Body of pancreas (tissue), 4 donors: ENCODE measurements around the gene GAP43. TPM values are rescaled to one million over a fixed set of nuclear protein-coding genes. Genes with fewer than 3 reads are reported as not detected.

Experiments used
- ATAC-seq: fragments of 150-250 bp; one replicate; pipeline ENCODE4 v1.9.1; 2016
- DNase-seq, 4 donors: peaks; one replicate each; pipeline ENCODE4 v3.0.0-alpha.2; 2019
- H3K27ac ChIP-seq, 4 donors: fragments of 200-600 bp; sonication (generic); 1 replicate in 3 of 4; 2 replicates in 1 of 4; pipeline versions ENCODE4 v1.5.1 to v1.6.1; 2016 to 2019; ENCODE audit warnings: mild to moderate bottlenecking in 1 of 4, mixed read lengths in 1 of 4, moderate library complexity in 1 of 4
- H3K27me3 ChIP-seq, 2 donors: fragments of 200-600 bp; sonication (generic); one replicate each; pipeline ENCODE4 v1.6.0; 2016; ENCODE audit warnings: mild to moderate bottlenecking in 1 of 2
- H3K36me3 ChIP-seq, 2 donors: fragments of 200-600 bp; sonication (generic); replicated peaks in 1 of 2; 2 replicates each; pipeline ENCODE4 v1.5.1; 2016; ENCODE audit warnings: low read depth in 2 of 2; ENCODE audit not compliant: insufficient read depth in 1 of 2
- H3K4me1 ChIP-seq: fragments of 200-600 bp; sonication (generic); one replicate; pipeline ENCODE4 v1.6.0; 2016
- H3K4me3 ChIP-seq, 2 donors: fragments of 200-600 bp; sonication (generic); 1 replicate in 1 of 2; 2 replicates in 1 of 2; pipeline ENCODE4 v1.5.1; 2016 to 2019
- H3K9me3 ChIP-seq, 3 donors: fragments of 200-600 bp; sonication (generic); 1 replicate in 2 of 3; 2 replicates in 1 of 3; pipeline ENCODE4 v1.5.1; 2016
- POLR2A ChIP-seq, 3 donors: fragments of 450-650 bp; IDR thresholded peaks; one replicate each; pipeline ENCODE4 v1.6.1; 2016; ENCODE audit warnings: antibody characterized with exemption in 3 of 3, mild to moderate bottlenecking in 2 of 3
- WGBS, 2 donors: methylation state at CpG; one replicate each; pipeline ENCODE4 v1.1.5; 2017; 5-methylcytosine and 5-hydroxymethylcytosine counted together
- intact Hi-C: fragments of 100-400 bp; cut with DNase I; formaldehyde crosslinking; loops from one replicate; pipeline ENCODE4 v1.15.1; 2023
- total RNA-seq, 2 donors: library from RNA; depleted of rRNA; stranded (reverse); fragments of >200 nt; gene quantifications; one replicate each; pipeline ENCODE4 v1.1.0, GENCODE V29; 2016
- TF ChIP-seq, protein P1 (sequence below), 7 experiments: fragments of 450-650 bp in 4 of 7; fragments of 200-600 bp in 3 of 7; sonication (generic) in 3 of 7; IDR thresholded peaks; one replicate each; pipeline ENCODE4 v1.5.1; 2016 to 2019; ENCODE audit warnings: antibody characterized with exemption in 7 of 7

The GAP43 gene
- total RNA-seq, 2 donors from 2014 or later = 0.26 TPM; not detected in 1

DNA sequence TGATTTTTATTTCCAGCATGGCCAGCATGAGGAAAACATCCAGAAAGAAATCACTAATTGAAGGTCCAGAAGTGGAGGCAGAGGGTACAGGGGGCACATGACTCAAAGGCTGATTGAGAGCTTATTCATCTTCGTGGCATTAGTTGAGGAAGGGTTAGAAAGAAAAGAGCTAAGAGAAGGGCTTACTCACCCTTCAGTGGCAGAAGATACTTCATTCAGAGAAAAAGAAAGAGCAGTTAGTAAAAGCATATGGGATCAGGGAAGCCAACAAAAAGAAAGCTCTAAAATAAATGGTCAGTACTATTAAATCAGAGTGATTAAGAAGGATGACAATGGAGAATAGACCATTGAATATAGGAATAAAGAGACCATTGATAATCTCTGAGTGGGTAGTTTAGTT, 25.2 kb downstream of the GAP43 start:
- Histone ChIP-seq H3K27me3 (no peaks in the 10 kb centered on the region), H3K9me3 (no peaks in the 10 kb centered on the region), H3K36me3 (no peaks in the 10 kb centered on the region), H3K4me1 (no peaks in the 10 kb centered on the region), H3K27ac (no peak overlapping the region), H3K4me3 (no peak overlapping the region)
- TF ChIP-seq, protein P1, sequence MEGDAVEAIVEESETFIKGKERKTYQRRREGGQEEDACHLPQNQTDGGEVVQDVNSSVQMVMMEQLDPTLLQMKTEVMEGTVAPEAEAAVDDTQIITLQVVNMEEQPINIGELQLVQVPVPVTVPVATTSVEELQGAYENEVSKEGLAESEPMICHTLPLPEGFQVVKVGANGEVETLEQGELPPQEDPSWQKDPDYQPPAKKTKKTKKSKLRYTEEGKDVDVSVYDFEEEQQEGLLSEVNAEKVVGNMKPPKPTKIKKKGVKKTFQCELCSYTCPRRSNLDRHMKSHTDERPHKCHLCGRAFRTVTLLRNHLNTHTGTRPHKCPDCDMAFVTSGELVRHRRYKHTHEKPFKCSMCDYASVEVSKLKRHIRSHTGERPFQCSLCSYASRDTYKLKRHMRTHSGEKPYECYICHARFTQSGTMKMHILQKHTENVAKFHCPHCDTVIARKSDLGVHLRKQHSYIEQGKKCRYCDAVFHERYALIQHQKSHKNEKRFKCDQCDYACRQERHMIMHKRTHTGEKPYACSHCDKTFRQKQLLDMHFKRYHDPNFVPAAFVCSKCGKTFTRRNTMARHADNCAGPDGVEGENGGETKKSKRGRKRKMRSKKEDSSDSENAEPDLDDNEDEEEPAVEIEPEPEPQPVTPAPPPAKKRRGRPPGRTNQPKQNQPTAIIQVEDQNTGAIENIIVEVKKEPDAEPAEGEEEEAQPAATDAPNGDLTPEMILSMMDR (IDR thresholded peaks at IDR 0.05) = no peak
- no peak for TF ChIP-seq POLR2A (IDR thresholded peaks at IDR 0.05)
- 76 to 95% methylated on average over 1 of the region's 1 CpG for WGBS, 2 donors
- DNase-seq (no peak), ATAC-seq (no peak)
- intact Hi-C loops = no loop called here

DNA sequence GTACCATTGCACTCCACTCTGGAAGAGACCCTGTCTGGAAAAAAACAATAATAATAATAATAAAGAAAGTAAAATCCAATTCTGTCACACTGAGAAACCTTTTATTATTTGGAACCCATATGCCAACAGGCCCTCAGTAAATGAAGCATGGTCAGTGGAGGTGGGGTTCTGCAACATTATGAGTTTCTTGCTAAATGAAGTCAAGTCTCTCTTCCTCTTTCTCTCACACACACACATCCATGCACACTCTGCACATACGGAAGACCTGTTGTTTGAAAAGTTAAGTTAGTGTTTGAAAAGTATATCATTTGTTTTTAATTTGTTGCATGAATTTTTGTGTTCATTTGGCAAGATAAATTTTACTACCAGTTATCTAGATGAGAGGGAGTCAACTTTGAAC, 27.8 kb downstream of the GAP43 start:
- TF ChIP-seq, protein P1 (IDR thresholded peaks at IDR 0.05) = no peak
- TF ChIP-seq POLR2A (IDR thresholded peaks at IDR 0.05) = no peak
- intact Hi-C loops = no loop called here
- no peak overlapping the region for H3K4me3 ChIP-seq
- no peaks in the 10 kb centered on the region for H3K4me1 ChIP-seq
- H3K27me3 ChIP-seq = no peaks in the 10 kb centered on the region
- DNase-seq = no peak
- H3K36me3 ChIP-seq = no peaks in the 10 kb centered on the region
- WGBS, 2 donors = 78 to 84% methylated on average over 1 of the region's 1 CpG
- no peak for ATAC-seq
- no peaks in the 10 kb centered on the region for H3K9me3 ChIP-seq
- H3K27ac ChIP-seq = no peak overlapping the region

DNA sequence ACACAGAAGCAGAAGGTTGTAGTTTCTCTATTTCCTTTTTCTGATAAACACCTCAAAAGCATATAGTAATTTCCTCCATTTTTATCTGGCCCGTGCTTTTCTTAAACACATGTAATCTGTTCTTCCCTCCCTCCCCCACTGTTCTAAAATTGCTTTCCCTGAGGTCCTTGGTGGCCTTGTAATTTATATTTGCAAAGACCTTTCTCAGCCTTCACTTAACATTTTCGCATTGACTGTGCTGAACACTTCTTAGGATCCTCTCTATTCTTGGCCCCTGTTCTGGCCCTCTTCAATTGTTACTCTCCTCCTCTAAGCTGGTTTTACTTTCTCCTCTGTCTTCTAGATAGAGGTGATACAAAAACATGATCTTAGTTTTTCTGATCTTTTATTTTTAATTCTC, 28.3 kb downstream of the GAP43 start:
- no peak for TF ChIP-seq POLR2A (IDR thresholded peaks at IDR 0.05)
- TF ChIP-seq, protein P1 (IDR thresholded peaks at IDR 0.05) = no peak
- Histone ChIP-seq H3K9me3 (no peaks in the 10 kb centered on the region), H3K27me3 (no peaks in the 10 kb centered on the region), H3K36me3 (no peaks in the 10 kb centered on the region), H3K27ac (no peak overlapping the region), H3K4me3 (no peak overlapping the region), H3K4me1 (no peaks in the 10 kb centered on the region)
- no peak for ATAC-seq
- WGBS, 2 donors = 75% methylated on average over 2 of the region's 2 CpGs
- intact Hi-C loops = no loop called here
- DNase-seq = no peak

DNA sequence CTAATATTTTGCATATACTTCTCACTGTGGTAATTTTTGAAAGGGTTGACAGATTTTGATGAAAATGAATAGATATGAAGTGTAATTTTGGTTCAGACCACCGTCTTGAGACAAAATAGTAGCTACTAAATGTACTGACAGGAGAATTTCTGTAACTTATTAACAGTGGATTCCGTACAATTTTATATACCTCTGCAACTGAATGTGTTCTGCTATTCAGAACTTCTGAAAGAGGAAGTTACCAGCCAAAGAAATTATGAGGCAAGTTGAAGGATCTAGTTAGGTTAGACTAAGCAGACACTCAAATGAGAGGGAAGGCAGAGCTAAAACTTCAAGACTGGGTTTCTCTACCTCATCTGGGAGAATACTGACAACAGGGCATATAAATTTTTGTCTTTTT, 29.4 kb downstream of the GAP43 start:
- intact Hi-C loops = no loop called here
- WGBS, 2 donors = 71 to 78% methylated on average over 2 of the region's 2 CpGs
- TF ChIP-seq POLR2A (IDR thresholded peaks at IDR 0.05) = no peak
- TF ChIP-seq, protein P1 (IDR thresholded peaks at IDR 0.05) = no peak
- Histone ChIP-seq H3K36me3 (no peaks in the 10 kb centered on the region), H3K9me3 (no peaks in the 10 kb centered on the region), H3K4me1 (peaks cover under 1% of the 10 kb centered on the region), H3K4me3 (no peak overlapping the region), H3K27ac (no peak overlapping the region), H3K27me3 (no peaks in the 10 kb centered on the region)
- DNase-seq (no peak), ATAC-seq (no peak)

DNA sequence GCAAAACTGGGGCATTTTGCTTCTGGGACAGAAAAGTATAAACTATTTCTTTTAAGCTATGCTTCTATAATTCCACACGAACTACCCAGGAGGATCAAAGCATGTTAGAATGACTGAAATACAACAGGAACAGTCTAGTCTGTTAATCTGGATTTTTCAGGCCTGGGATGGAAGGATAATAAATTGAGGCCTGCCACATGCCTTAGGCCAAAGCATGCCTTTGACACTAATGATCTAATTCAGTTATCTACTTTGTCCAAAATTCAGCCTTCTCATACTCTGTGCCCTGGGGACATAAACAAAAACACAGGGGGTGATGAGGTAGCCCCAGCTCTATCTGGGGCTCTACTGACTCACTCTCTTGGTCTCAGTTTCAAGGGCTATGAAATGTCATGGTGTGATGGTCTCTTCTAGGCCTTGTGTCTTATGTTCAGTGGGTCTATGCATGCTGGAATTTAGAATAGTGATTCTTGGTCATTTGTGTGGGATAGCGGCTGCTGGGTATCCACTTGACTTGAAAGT, 32.5 kb downstream of the GAP43 start:
- Histone ChIP-seq H3K4me1 (peaks cover 11% of the 10 kb centered on the region), H3K9me3 (no peaks in the 10 kb centered on the region), H3K27me3 (no peaks in the 10 kb centered on the region), H3K36me3 (no peaks in the 10 kb centered on the region), H3K4me3 (no peak overlapping the region), H3K27ac (no peak overlapping the region)
- 84 to 90% methylated on average over 2 of the region's 2 CpGs for WGBS, 2 donors
- no peak for DNase-seq
- intact Hi-C loops = no loop called here
- TF ChIP-seq, protein P1 (IDR thresholded peaks at IDR 0.05) = no peak
- no peak for TF ChIP-seq POLR2A (IDR thresholded peaks at IDR 0.05)
- ATAC-seq = no peak
